ENCODE measurements around the gene IL2. TPM values are rescaled to one million over a fixed set of nuclear protein-coding genes. Genes with fewer than 3 reads are reported as not detected.

IL2 gene
- total RNA-seq, 1 experiment from 2014 or later: not detected

DNA sequence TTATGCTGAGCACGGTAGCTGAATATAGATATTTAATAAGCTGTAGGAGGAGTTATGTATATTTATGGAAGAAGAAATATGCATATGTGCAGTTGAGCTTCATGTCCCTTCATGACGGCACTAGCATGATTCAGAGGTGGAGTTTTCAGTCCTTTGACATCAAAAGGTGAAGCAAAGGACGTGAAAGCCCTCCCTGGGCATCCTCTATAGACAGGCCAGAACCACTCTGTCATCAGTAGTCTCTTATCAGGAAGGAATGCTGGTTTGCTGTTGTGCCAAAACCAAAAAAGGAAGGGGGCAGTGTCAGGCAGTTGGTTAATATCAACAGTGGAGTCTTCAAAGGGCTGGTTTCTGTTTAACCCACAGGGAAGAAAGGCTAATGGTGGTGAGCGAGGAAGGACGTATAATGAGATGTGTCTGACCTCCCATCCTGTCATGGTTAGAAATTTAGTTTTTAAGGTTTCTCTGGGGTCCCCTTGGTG lies 23.5 kb upstream of the IL2 start:
- intact Hi-C loops (cut with micrococcal nuclease): no loop called here
- DNase-seq (peak; percentile 17), ATAC-seq (no peak)
- no peaks in the 10 kb centered on the region for H3K27me3 ChIP-seq (ENCODE audit: low read length)
- no peaks in the 10 kb centered on the region for H4K20me1 ChIP-seq (ENCODE audit: low read length)
- H3K4me1 ChIP-seq (ENCODE audit: insufficient read depth, low read length): peaks cover 10% of the 10 kb centered on the region
- BruUV-seq (replicated peaks): no TSS peak
- H3K36me3 ChIP-seq (ENCODE audit: low read depth, low read length): no peaks in the 10 kb centered on the region
- TF ChIP-seq EZH2phosphoT487 (IDR thresholded peaks at IDR 0.05; ENCODE audit: borderline replicate concordance, low read length) (no peak), EZH2 (IDR thresholded peaks at IDR 0.05; ENCODE audit: low read length, unreplicated experiment) (no peak)
- TF ChIP-seq, protein P1, sequence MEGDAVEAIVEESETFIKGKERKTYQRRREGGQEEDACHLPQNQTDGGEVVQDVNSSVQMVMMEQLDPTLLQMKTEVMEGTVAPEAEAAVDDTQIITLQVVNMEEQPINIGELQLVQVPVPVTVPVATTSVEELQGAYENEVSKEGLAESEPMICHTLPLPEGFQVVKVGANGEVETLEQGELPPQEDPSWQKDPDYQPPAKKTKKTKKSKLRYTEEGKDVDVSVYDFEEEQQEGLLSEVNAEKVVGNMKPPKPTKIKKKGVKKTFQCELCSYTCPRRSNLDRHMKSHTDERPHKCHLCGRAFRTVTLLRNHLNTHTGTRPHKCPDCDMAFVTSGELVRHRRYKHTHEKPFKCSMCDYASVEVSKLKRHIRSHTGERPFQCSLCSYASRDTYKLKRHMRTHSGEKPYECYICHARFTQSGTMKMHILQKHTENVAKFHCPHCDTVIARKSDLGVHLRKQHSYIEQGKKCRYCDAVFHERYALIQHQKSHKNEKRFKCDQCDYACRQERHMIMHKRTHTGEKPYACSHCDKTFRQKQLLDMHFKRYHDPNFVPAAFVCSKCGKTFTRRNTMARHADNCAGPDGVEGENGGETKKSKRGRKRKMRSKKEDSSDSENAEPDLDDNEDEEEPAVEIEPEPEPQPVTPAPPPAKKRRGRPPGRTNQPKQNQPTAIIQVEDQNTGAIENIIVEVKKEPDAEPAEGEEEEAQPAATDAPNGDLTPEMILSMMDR (conservative IDR thresholded peaks at IDR 0.05; ENCODE audit: low read depth, low read length): no peak
- no peak overlapping the region for H3K27ac ChIP-seq (ENCODE audit: low read length)
- no peak overlapping the region for H2AFZ ChIP-seq (ENCODE audit: low read length)
- no peak overlapping the region for H3K4me3 ChIP-seq (ENCODE audit: low read length)
- no peak overlapping the region for H3K4me2 ChIP-seq (ENCODE audit: low read length)
- H3F3A ChIP-seq (ENCODE audit: low read length, unreplicated experiment): no peaks in the 10 kb centered on the region
- ChIA-PET POLR2A (ENCODE audit: unreplicated experiment) (no interaction called here), CTCF (no interaction called here)
- no peaks in the 10 kb centered on the region for H3K9me2 ChIP-seq (replicated peaks; ENCODE audit: low read length)
- no peaks in the 10 kb centered on the region for H3K9me3 ChIP-seq (ENCODE audit: low read length)
- no peak overlapping the region for H3K9ac ChIP-seq (ENCODE audit: low read length)
- H3K79me2 ChIP-seq (ENCODE audit: low read length): no peaks in the 10 kb centered on the region

DNA sequence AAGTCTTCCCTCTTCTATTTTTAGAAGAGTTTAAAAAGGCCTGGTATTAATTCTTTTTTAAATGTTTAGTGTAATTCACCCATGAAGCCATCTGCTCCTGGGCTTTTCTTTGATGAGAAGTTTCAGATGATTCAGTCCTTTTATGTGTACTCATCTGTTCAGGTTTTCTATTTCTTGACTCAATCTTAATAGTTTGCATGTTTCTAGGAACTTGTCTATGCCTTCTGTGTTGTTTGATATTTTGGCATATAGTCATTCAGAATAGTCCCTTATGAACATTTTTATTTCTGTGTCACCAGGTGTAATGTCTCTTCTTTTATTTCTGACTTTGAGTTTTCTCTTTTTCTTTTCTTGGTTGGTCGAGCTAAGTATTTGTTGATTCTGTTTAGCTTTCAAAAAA lies 20.2 kb upstream of the IL2 start:
- ATAC-seq: no peak
- CTCF ChIA-PET: no interaction called here
- H2AFZ ChIP-seq (ENCODE audit: low read length): no peak overlapping the region

DNA sequence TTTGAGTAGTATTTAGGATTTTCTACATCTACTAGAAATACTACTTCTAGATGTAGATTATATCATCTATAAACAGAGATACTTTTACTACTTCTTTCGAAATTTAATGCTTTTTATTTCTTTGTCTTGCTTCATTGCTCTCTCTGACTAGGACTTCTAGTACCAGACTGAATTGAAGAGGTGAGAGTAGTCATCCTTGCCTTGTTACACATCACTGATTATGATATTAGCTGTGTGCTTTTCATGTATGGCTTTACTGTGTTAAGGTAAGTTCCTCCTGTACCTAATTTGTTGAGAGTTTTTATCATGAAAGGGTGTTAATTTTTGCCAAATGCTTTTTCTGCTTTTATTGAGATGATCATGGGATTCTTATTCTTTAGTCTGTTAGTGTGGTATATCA lies 19.6 kb upstream of the IL2 start:
- no peak overlapping the region for H3K9ac ChIP-seq (ENCODE audit: low read length)
- TF ChIP-seq EZH2 (IDR thresholded peaks at IDR 0.05; ENCODE audit: low read length, unreplicated experiment) (no peak), EZH2phosphoT487 (IDR thresholded peaks at IDR 0.05; ENCODE audit: borderline replicate concordance, low read length) (no peak)
- TF ChIP-seq, protein P1 (conservative IDR thresholded peaks at IDR 0.05; ENCODE audit: low read depth, low read length): no peak
- H3K27ac ChIP-seq (ENCODE audit: low read length): no peak overlapping the region
- H3K79me2 ChIP-seq (ENCODE audit: low read length): no peaks in the 10 kb centered on the region
- BruUV-seq (replicated peaks): no TSS peak
- H3K36me3 ChIP-seq (ENCODE audit: low read depth, low read length): no peaks in the 10 kb centered on the region
- DNase-seq (no peak), ATAC-seq (no peak)
- H3K27me3 ChIP-seq (ENCODE audit: low read length): no peaks in the 10 kb centered on the region
- H3K9me3 ChIP-seq (ENCODE audit: low read length): no peaks in the 10 kb centered on the region
- ChIA-PET POLR2A (ENCODE audit: unreplicated experiment) (no interaction called here), CTCF (no interaction called here)
- H3K4me2 ChIP-seq (ENCODE audit: low read length): no peak overlapping the region
- H4K20me1 ChIP-seq (ENCODE audit: low read length): no peaks in the 10 kb centered on the region
- no peaks in the 10 kb centered on the region for H3K9me2 ChIP-seq (replicated peaks; ENCODE audit: low read length)
- no peaks in the 10 kb centered on the region for H3F3A ChIP-seq (ENCODE audit: low read length, unreplicated experiment)
- H3K4me1 ChIP-seq (ENCODE audit: insufficient read depth, low read length): peaks cover 3% of the 10 kb centered on the region; the same call in 1 of the 2 replicates
- H2AFZ ChIP-seq (ENCODE audit: low read length): no peak overlapping the region
- H3K4me3 ChIP-seq (ENCODE audit: low read length): no peak overlapping the region
- intact Hi-C loops (cut with micrococcal nuclease): no loop called here

More for the DNA sequence above, 20.2 kb upstream of the IL2 start:
- Histone ChIP-seq H3K9me2 (replicated peaks; ENCODE audit: low read length) (no peaks in the 10 kb centered on the region), H4K20me1 (ENCODE audit: low read length) (no peaks in the 10 kb centered on the region), H3K9ac (ENCODE audit: low read length) (no peak overlapping the region), H3K79me2 (ENCODE audit: low read length) (no peaks in the 10 kb centered on the region), H3K4me1 (ENCODE audit: insufficient read depth, low read length) (peaks cover 7% of the 10 kb centered on the region; the same call in 1 of the 2 replicates), H3K27ac (ENCODE audit: low read length) (no peak overlapping the region), H3F3A (ENCODE audit: low read length, unreplicated experiment) (no peaks in the 10 kb centered on the region), H3K4me2 (ENCODE audit: low read length) (no peak overlapping the region), H3K36me3 (ENCODE audit: low read depth, low read length) (no peaks in the 10 kb centered on the region), H3K4me3 (ENCODE audit: low read length) (no peak overlapping the region), H3K27me3 (ENCODE audit: low read length) (no peaks in the 10 kb centered on the region), H3K9me3 (ENCODE audit: low read length) (no peaks in the 10 kb centered on the region)
- no TSS peak for BruUV-seq (replicated peaks)
- TF ChIP-seq EZH2phosphoT487 (IDR thresholded peaks at IDR 0.05; ENCODE audit: borderline replicate concordance, low read length): no peak
- no peak for DNase-seq
- intact Hi-C loops (cut with micrococcal nuclease): no loop called here
- POLR2A ChIA-PET (ENCODE audit: unreplicated experiment): no interaction called here

Measured in PC-3 (cell line).